ENCODE data around the gene KISS1R.

GRCh38 chr19:876089-876488, 41.0 kb upstream of the KISS1R start:
- TF ChIP-seq, protein P1, sequence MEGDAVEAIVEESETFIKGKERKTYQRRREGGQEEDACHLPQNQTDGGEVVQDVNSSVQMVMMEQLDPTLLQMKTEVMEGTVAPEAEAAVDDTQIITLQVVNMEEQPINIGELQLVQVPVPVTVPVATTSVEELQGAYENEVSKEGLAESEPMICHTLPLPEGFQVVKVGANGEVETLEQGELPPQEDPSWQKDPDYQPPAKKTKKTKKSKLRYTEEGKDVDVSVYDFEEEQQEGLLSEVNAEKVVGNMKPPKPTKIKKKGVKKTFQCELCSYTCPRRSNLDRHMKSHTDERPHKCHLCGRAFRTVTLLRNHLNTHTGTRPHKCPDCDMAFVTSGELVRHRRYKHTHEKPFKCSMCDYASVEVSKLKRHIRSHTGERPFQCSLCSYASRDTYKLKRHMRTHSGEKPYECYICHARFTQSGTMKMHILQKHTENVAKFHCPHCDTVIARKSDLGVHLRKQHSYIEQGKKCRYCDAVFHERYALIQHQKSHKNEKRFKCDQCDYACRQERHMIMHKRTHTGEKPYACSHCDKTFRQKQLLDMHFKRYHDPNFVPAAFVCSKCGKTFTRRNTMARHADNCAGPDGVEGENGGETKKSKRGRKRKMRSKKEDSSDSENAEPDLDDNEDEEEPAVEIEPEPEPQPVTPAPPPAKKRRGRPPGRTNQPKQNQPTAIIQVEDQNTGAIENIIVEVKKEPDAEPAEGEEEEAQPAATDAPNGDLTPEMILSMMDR (IDR thresholded peaks at IDR 0.05), result no peak
- TF ChIP-seq POLR2AphosphoS5 (IDR thresholded peaks at IDR 0.05) (no peak), POLR2A (IDR thresholded peaks at IDR 0.05) (no peak)
